Naive B cell (primary cell): ENCODE measurements around the gene ALDH2. TPM values are rescaled to one million over a fixed set of nuclear protein-coding genes. Genes with fewer than 3 reads are reported as not detected.
A peak's percentile ranks its signal among the peaks of the same experiment; 100 is the strongest.
"Not testable (repeated sequence)": the region's sequence is repeated elsewhere in the genome, so short reads cannot be mapped to it uniquely, and the experiment has no call there.

ENCODE experiments used
- ATAC-seq, 2 donors: fragments of 150-1000 bp; cut with Tn5 transposase; 2 replicates each; pipeline ENCODE4 v1.10.0; 2021; ENCODE audit warnings: low read depth in 2 of 2, mild to moderate bottlenecking in 2 of 2, moderate library complexity in 2 of 2
- DNase-seq: peaks from one replicate; pipeline ENCODE4 v3.0.0; 2022
- H3K27ac Mint-ChIP-seq, 6 donors: one replicate each; pipeline ENCODE4 v1.8.0; 2020 to 2022; ENCODE audit warnings: mild to moderate bottlenecking in 6 of 6, mixed read lengths in 6 of 6, moderate library complexity in 5 of 6, inconsistent platforms in 2 of 6
- H3K27me3 Mint-ChIP-seq, 3 donors: one replicate each; pipeline ENCODE4 v1.8.0; 2021 to 2022; ENCODE audit warnings: mixed read lengths in 3 of 3, mild to moderate bottlenecking in 1 of 3
- H3K36me3 Mint-ChIP-seq, 2 donors: one replicate each; pipeline ENCODE4 v1.8.0; 2020 to 2022; ENCODE audit warnings: mixed read lengths in 2 of 2, inconsistent platforms in 1 of 2, mild to moderate bottlenecking in 1 of 2
- H3K4me1 Mint-ChIP-seq, 3 donors: one replicate each; pipeline ENCODE4 v1.8.0; 2020 to 2022; ENCODE audit warnings: mixed read lengths in 3 of 3, inconsistent platforms in 1 of 3, mild to moderate bottlenecking in 1 of 3, moderate library complexity in 1 of 3
- H3K4me3 Mint-ChIP-seq, 8 donors: one replicate each; pipeline ENCODE4 v1.8.0; 2020 to 2022; ENCODE audit warnings: mild to moderate bottlenecking in 8 of 8, mixed read lengths in 8 of 8, moderate library complexity in 8 of 8, inconsistent platforms in 2 of 8
- H3K9me3 Mint-ChIP-seq, 7 donors: one replicate each; pipeline ENCODE4 v1.8.0; 2020 to 2022; ENCODE audit warnings: mixed read lengths in 7 of 7, mild to moderate bottlenecking in 5 of 7, inconsistent platforms in 2 of 7, moderate library complexity in 1 of 7
- polyA plus RNA-seq, 6 donors: library from polyadenylated mRNA; unstranded; fragments of 300-500 nt; fragmentation: Illumina TruSeq; gene quantifications; one replicate each; pipeline ENCODE4 v1.2.3, GENCODE V29; 2021; ENCODE audit warnings: low read depth in 6 of 6

ALDH2 gene
- polyA plus RNA-seq, 6 donors from 2014 or later: 11.5 to 16.9 (median 13.2) TPM

DNA sequence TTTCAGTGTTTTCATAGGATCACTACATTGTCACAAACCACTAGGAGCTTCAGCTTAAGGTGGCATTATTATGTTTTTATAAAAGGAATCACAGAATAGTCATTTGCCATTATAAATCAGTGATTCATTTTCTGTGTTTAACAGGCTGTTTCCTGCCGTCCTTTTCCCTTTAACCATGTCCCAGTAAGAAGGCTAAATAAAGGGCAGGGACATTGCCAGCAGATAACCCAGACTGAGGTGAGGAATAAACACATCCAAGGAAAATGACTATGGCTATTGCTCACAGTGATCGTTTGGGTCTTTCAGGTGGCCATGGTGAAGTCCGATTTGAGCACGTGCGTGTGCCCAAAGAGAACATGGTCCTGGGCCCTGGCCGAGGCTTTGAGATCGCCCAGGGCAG, 17.9 kb upstream of the ALDH2 start:
- DNase-seq (no peak), ATAC-seq (no peak)
- Mint-ChIP-seq H3K4me1 (no peaks in the 10 kb centered on the region), H3K36me3 (peaks cover 10 to 16% of the 10 kb centered on the region in 2 donors), H3K27ac (no peak overlapping the region), H3K27me3 (no peaks in the 10 kb centered on the region), H3K9me3 (no peaks in the 10 kb centered on the region), H3K4me3 (no peak overlapping the region)

DNA sequence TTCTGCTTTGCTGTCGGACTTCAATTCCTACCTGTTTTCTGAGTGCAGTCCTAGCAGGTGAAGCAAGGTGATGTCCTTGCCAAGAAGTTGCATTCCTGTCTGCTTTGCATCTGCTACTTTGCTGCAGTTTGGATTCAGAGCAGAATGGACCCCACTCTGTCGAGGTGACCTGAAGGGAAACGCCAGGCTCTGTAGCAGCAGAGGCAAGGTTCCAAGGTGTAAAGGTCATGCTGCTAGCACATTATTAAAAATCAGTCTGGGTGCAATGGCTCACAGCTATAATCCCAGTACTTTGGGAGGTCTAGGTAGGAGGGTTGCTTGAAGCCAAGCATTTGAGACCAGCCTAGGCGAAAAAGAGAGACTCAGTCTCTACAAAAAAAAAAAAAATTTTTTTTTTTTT, 17.3 kb upstream of the ALDH2 start:
- H3K4me1 Mint-ChIP-seq: no peaks in the 10 kb centered on the region
- DNase-seq (no peak), ATAC-seq (no peak)
- no peak overlapping the region for H3K4me3 Mint-ChIP-seq
- no peak overlapping the region for H3K27ac Mint-ChIP-seq
- H3K9me3 Mint-ChIP-seq: no peaks in the 10 kb centered on the region
- H3K27me3 Mint-ChIP-seq: no peaks in the 10 kb centered on the region
- peaks cover 10 to 16% of the 10 kb centered on the region in 2 donors for H3K36me3 Mint-ChIP-seq

GRCh38 chr12:111753144-111753881, 13.4 kb upstream of the ALDH2 start:
- DNase-seq (no peak), ATAC-seq (peak; percentile 29 to 42)
- peaks cover 8 to 16% (median 13%) of the 10 kb centered on the region in 3 donors for H3K4me1 Mint-ChIP-seq
- no peak overlapping the region for H3K4me3 Mint-ChIP-seq
- no peaks in the 10 kb centered on the region for H3K27me3 Mint-ChIP-seq
- H3K36me3 Mint-ChIP-seq: peaks cover 0 to 1% of the 10 kb centered on the region in 2 donors
- no peaks in the 10 kb centered on the region for H3K9me3 Mint-ChIP-seq
- peak overlapping the region in 2 of 6 donors; percentile 49 to 60 for H3K27ac Mint-ChIP-seq

- DNase-seq (no peak), ATAC-seq (no peak)
- Mint-ChIP-seq H3K9me3 (no peaks in the 10 kb centered on the region), H3K4me3 (no peak overlapping the region), H3K36me3 (no peaks in the 10 kb centered on the region), H3K4me1 (peaks cover 8 to 30% (median 26%) of the 10 kb centered on the region in 3 donors), H3K27ac (peak overlapping the region in 2 of 6 donors; percentile 15 to 67), H3K27me3 (no peaks in the 10 kb centered on the region)
Observed at GRCh38 chr12:111754671-111755070, 12.1 kb upstream of the ALDH2 start.

- Mint-ChIP-seq H3K27ac (no peak overlapping the region), H3K9me3 (no peaks in the 10 kb centered on the region), H3K27me3 (no peaks in the 10 kb centered on the region), H3K4me1 (peaks cover 19 to 40% (median 39%) of the 10 kb centered on the region in 3 donors), H3K4me3 (no peak overlapping the region), H3K36me3 (no peaks in the 10 kb centered on the region)
- no peak for DNase-seq
- no peak for ATAC-seq
Observed at GRCh38 chr12:111756196-111756595, 10.5 kb upstream of the ALDH2 start.

GRCh38 chr12:111756681-111757080, 10.1 kb upstream of the ALDH2 start:
- Mint-ChIP-seq H3K9me3 (no peaks in the 10 kb centered on the region), H3K4me3 (no peak overlapping the region), H3K27ac (peak overlapping the region in 2 of 6 donors; percentile 3 to 80), H3K4me1 (peaks cover 21 to 45% (median 44%) of the 10 kb centered on the region in 3 donors), H3K36me3 (no peaks in the 10 kb centered on the region), H3K27me3 (no peaks in the 10 kb centered on the region)
- DNase-seq (no peak), ATAC-seq (no peak)

- H3K36me3 Mint-ChIP-seq: no peaks in the 10 kb centered on the region
- H3K4me1 Mint-ChIP-seq: peaks cover 28 to 54% (median 52%) of the 10 kb centered on the region in 3 donors
- DNase-seq: peak; percentile 31
- no peaks in the 10 kb centered on the region for H3K9me3 Mint-ChIP-seq
- ATAC-seq: peak; percentile 75 to 83
- no peaks in the 10 kb centered on the region for H3K27me3 Mint-ChIP-seq
- peak overlapping the region; percentile 21 to 94 (median 80) for H3K27ac Mint-ChIP-seq
- H3K4me3 Mint-ChIP-seq: peak overlapping the region in 5 of 8 donors; percentile 4 to 55 (median 20)
Observed at GRCh38 chr12:111757361-111758119, 9.2 kb upstream of the ALDH2 start.

- Mint-ChIP-seq H3K4me3 (peak overlapping the region in 1 of 8 donors; percentile 15), H3K27me3 (no peaks in the 10 kb centered on the region), H3K36me3 (no peaks in the 10 kb centered on the region), H3K4me1 (peaks cover 31 to 60% (median 58%) of the 10 kb centered on the region in 3 donors), H3K9me3 (no peaks in the 10 kb centered on the region), H3K27ac (peak overlapping the region in 4 of 6 donors; percentile 21 to 94 (median 81))
- DNase-seq (no peak), ATAC-seq (no peak)
Observed at GRCh38 chr12:111758120-111758561, 8.6 kb upstream of the ALDH2 start.

- DNase-seq (no peak), ATAC-seq (no peak)
- no peaks in the 10 kb centered on the region for H3K9me3 Mint-ChIP-seq
- no peaks in the 10 kb centered on the region for H3K27me3 Mint-ChIP-seq
- H3K4me3 Mint-ChIP-seq: peak overlapping the region in 4 of 8 donors; percentile 36 to 50 (median 44)
- no peaks in the 10 kb centered on the region for H3K36me3 Mint-ChIP-seq
- H3K4me1 Mint-ChIP-seq: peaks cover 40 to 71% (median 69%) of the 10 kb centered on the region in 3 donors
- H3K27ac Mint-ChIP-seq: peak overlapping the region in 4 of 6 donors; percentile 47 to 73 (median 49)
Observed at GRCh38 chr12:111759271-111759670, 7.5 kb upstream of the ALDH2 start.

DNA sequence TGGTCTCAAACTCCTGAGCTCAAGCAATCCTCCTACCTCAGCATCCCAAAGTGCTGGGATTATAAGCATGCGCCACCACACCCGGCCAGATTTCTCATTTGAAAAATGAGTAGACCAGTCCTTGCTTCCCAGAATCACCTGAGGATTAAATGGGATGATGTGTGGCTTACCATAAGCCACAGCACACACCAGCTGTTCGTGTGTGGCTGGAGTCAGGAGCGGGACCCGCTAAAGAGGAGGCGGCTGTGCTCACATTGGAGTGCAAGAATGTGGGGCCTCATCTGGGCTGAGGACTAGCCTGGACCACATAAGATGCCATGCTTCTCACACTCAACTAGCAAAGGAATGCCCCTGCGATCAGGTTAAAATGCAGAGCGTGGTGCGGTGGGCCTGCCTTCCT, 6.7 kb upstream of the ALDH2 start:
- Mint-ChIP-seq H3K4me1 (peaks cover 47 to 77% (median 77%) of the 10 kb centered on the region in 3 donors), H3K9me3 (no peaks in the 10 kb centered on the region), H3K4me3 (no peak overlapping the region), H3K36me3 (no peaks in the 10 kb centered on the region), H3K27me3 (no peaks in the 10 kb centered on the region), H3K27ac (no peak overlapping the region)
- no peak for DNase-seq
- ATAC-seq: no peak

DNA sequence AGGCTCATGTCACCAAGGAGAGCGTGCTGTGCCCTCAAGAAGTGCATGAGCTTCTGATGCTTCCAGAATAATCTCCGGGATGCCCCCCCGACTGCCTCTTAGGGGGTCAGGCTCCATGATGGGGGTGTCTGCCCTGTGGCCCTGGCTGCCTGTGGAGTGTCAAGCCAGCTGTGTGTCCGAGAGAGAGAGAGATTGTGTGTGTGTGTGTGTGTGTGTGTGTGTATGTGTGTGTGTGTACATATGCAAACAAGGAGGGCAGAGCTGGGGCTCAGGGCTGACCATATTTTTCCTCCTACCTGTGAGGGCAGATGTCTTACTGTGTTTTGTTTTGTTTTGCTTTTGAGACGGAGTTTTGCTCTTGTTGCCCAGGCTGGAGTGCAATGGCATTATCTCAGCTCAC, 5.6 kb upstream of the ALDH2 start:
- Mint-ChIP-seq H3K27ac (peak overlapping the region in 4 of 6 donors; percentile 12 to 79 (median 38)), H3K4me1 (peaks cover 50 to 88% (median 87%) of the 10 kb centered on the region in 3 donors), H3K27me3 (no peaks in the 10 kb centered on the region), H3K9me3 (no peaks in the 10 kb centered on the region), H3K4me3 (peak overlapping the region in 3 of 8 donors; percentile 5 to 30 (median 5)), H3K36me3 (peaks cover 0 to under 1% of the 10 kb centered on the region in 2 donors)
- DNase-seq (no peak), ATAC-seq (no peak)

DNA sequence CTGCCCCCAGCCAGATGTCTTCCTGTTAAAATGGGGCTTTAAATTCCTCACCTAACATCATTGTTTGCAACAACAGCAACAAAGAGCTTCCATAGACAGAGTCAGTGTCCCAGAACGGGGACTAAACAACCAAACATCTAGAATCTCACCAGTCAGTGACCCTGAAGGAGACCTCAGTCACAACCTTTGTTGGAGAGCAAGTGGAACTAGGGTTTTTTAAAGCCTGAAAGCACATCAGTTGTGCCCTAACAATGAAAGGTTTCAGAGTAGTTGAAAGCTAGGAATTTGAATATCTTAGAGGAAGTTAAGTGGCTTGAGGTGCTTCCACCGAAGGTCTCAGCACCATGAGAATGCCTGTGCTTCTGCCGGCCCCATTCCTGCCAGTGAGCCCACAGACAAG, 5.0 kb upstream of the ALDH2 start:
- Mint-ChIP-seq H3K27me3 (no peaks in the 10 kb centered on the region), H3K9me3 (no peaks in the 10 kb centered on the region), H3K27ac (peak overlapping the region in 5 of 6 donors; percentile 5 to 91 (median 72)), H3K4me1 (peaks cover 55 to 92% (median 92%) of the 10 kb centered on the region in 3 donors), H3K36me3 (peaks cover 0 to 4% of the 10 kb centered on the region in 2 donors), H3K4me3 (peak overlapping the region in 6 of 8 donors; percentile 26 to 84 (median 32))
- ATAC-seq: peak in 1 of 2 donors; percentile 13
- no peak for DNase-seq

- H3K36me3 Mint-ChIP-seq, DNase-seq, H3K9me3 Mint-ChIP-seq, H3K27me3 Mint-ChIP-seq, ATAC-seq: not testable (repeated sequence)
- peak overlapping the region in 5 of 8 donors; percentile 9 to 97 (median 61) for H3K4me3 Mint-ChIP-seq
- H3K4me1 Mint-ChIP-seq: peaks cover 55 to 88% (median 87%) of the 10 kb centered on the region in 3 donors
- H3K27ac Mint-ChIP-seq: peak overlapping the region in 3 of 6 donors; percentile 23 to 92 (median 60)
Observed at GRCh38 chr12:111763552-111763951, 3.2 kb upstream of the ALDH2 start.
